ENCODE data around the gene RAB22A. TPM values are rescaled to one million over a fixed set of nuclear protein-coding genes. Genes with fewer than 3 reads are reported as not detected.

The RAB22A gene
- total RNA-seq, 1 donor from 2014 or later: 17.9 TPM

DNA sequence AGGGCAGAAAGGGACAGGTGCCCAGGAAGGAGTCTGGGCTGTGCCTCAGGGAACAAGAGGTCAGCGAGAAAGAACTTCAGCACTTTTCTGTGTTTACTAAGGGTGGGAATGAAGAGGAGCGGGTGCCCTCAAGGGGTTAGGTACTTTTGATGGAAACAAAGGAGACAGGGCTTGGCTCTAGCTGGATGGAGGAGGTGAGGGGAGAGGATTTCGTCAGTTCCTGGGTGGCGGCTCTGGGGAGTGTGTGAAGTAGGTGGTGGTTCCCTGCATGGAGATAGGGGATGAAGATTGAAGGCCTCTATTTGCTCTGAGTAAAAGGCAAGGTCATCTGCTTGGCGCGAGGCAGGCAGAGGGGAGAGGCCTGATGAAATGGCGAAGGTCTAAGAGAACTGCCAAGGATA lies 41.1 kb upstream of the RAB22A start:
- peaks cover 9% of the 10 kb centered on the region for H3K36me3 Mint-ChIP-seq (ENCODE audit: insufficient read depth)
- no peaks in the 10 kb centered on the region for H3K27me3 Mint-ChIP-seq
- H3K27ac Mint-ChIP-seq: no peak overlapping the region
- DNase-seq (ENCODE audit: low spot score, unreplicated experiment): no peak
- TF ChIP-seq, protein P1, sequence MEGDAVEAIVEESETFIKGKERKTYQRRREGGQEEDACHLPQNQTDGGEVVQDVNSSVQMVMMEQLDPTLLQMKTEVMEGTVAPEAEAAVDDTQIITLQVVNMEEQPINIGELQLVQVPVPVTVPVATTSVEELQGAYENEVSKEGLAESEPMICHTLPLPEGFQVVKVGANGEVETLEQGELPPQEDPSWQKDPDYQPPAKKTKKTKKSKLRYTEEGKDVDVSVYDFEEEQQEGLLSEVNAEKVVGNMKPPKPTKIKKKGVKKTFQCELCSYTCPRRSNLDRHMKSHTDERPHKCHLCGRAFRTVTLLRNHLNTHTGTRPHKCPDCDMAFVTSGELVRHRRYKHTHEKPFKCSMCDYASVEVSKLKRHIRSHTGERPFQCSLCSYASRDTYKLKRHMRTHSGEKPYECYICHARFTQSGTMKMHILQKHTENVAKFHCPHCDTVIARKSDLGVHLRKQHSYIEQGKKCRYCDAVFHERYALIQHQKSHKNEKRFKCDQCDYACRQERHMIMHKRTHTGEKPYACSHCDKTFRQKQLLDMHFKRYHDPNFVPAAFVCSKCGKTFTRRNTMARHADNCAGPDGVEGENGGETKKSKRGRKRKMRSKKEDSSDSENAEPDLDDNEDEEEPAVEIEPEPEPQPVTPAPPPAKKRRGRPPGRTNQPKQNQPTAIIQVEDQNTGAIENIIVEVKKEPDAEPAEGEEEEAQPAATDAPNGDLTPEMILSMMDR (IDR thresholded peaks at IDR 0.05; ENCODE audit: unreplicated experiment): no peak
- peaks cover 2% of the 10 kb centered on the region for H3K9me3 Mint-ChIP-seq (ENCODE audit: low read depth)
- no peaks in the 10 kb centered on the region for H3K4me1 Mint-ChIP-seq (ENCODE audit: low read depth)
- H3K4me3 Mint-ChIP-seq (ENCODE audit: low read depth): no peak overlapping the region

DNA sequence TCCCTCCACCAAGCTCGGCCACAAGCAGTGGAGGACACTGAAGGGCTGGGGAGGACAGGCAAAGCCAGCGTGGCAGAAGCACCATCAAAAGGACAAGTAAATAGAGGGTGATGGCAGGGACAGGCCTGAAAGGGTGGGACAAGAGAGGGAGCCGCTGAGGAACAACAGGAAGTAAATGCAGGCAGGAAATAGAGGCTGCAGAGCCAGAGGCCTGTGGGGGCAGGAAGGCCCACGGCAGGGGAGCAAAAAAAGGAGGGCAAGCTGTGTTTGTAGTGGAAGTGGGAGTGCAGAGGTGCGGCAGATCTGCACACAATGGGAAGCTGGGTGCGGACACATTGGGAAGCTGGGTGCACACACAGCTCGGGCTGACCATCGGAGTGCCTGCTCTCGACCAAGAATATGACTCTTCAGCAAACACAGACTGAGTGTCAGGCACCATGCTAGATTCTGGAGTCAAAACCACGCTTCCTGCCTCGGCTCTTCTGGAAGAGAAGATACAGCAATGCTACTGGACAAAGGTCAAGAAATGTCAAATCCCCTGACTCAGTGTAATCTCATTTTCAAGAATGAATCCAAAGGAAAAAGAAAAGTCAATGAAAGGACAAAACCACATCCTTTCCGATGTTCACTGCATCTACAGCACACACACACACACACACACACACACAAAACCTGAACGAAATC lies 40.4 kb upstream of the RAB22A start:
- H3K27ac Mint-ChIP-seq: no peak overlapping the region

DNA sequence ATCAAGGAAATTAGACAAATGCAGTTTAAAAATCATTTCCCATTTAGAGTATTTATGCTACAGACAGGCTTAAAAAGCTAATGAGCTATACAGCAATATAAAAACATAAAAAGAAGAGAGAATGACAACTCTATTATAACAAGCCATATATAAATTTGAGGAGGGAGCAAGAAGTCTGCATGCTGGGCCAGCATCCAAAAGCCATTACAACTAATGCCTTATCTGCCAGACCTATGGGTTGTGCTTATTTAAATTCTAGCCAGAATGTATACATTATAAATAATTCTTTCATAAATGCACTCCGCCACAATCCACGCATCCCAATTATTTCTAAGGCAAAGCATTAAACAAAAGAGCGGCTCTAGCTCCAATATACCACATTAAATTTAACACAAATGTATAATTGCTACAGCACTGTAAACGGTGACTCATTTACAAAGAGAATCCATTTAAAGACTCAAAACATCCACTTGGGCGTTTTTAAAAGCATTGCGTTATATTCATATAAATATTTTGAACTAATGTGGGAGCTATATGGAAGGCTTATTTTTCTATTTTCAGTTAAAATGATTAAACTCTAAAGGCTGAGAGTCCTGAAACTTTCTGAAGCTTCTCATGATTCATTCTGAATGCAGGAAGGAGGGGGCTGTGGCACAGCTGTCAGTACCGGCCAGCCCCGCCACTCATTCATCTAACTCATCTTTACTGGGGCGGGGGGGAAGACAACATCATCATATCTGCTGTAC lies 37.7 kb upstream of the RAB22A start:
- no peaks in the 10 kb centered on the region for H3K27me3 Mint-ChIP-seq
- no peak for DNase-seq (ENCODE audit: low spot score, unreplicated experiment)
- TF ChIP-seq, protein P1 (IDR thresholded peaks at IDR 0.05; ENCODE audit: unreplicated experiment): no peak
- peaks cover 17% of the 10 kb centered on the region for H3K36me3 Mint-ChIP-seq (ENCODE audit: insufficient read depth)
- peaks cover 12% of the 10 kb centered on the region for H3K9me3 Mint-ChIP-seq (ENCODE audit: low read depth)
- H3K4me3 Mint-ChIP-seq (ENCODE audit: low read depth): no peak overlapping the region
- no peaks in the 10 kb centered on the region for H3K4me1 Mint-ChIP-seq (ENCODE audit: low read depth)
- no peak overlapping the region for H3K27ac Mint-ChIP-seq

More for the DNA sequence above, 40.4 kb upstream of the RAB22A start:
- Mint-ChIP-seq H3K9me3 (ENCODE audit: low read depth) (peaks cover 7% of the 10 kb centered on the region), H3K4me3 (ENCODE audit: low read depth) (no peak overlapping the region), H3K4me1 (ENCODE audit: low read depth) (no peaks in the 10 kb centered on the region), H3K36me3 (ENCODE audit: insufficient read depth) (peaks cover 12% of the 10 kb centered on the region), H3K27me3 (no peaks in the 10 kb centered on the region)
- DNase-seq (ENCODE audit: low spot score, unreplicated experiment): no peak
- TF ChIP-seq, protein P1 (IDR thresholded peaks at IDR 0.05; ENCODE audit: unreplicated experiment): no peak

DNA sequence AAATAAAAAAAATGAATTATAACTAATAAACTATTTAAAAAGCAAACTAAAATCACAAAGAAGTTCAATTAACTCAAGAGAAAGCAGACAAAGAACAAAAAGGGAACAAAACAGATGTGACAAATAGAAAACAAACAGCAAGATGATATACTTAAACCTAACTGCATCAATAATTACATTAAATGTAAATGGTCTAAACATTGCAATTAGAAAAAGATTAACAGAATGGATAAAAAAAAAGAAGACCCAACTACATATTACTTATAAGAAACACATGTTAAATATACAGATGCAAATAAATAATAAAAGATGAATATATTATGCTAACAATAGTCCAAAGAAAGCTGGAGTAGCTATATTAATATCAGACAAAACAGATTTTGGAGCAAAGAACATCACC lies 35.1 kb upstream of the RAB22A start:
- Mint-ChIP-seq H3K27me3 (no peaks in the 10 kb centered on the region), H3K36me3 (ENCODE audit: insufficient read depth) (peaks cover 10% of the 10 kb centered on the region), H3K4me3 (ENCODE audit: low read depth) (no peak overlapping the region), H3K27ac (no peak overlapping the region), H3K4me1 (ENCODE audit: low read depth) (no peaks in the 10 kb centered on the region), H3K9me3 (ENCODE audit: low read depth) (peaks cover 12% of the 10 kb centered on the region)
- no peak for DNase-seq (ENCODE audit: low spot score, unreplicated experiment)
- TF ChIP-seq, protein P1 (IDR thresholded peaks at IDR 0.05; ENCODE audit: unreplicated experiment): no peak

DNA sequence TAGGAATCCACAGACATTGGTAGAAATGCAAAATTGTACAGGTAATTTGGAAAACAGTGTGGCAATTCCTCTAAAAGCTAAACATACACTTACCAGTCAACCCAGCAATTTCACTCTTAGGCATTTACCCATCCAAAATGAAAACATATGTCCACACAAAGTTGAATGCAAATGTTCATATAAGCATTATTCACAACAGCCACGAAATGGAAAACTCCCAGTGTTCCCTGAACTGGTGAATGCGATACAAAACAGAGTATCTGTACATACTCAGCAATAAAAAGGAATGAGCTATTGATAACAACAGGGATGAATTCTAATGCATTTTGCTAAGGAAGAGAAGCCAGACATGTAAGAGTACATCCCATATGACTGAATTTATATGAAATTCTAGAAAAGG lies 32.4 kb upstream of the RAB22A start:
- peaks cover 8% of the 10 kb centered on the region for H3K36me3 Mint-ChIP-seq (ENCODE audit: insufficient read depth)
- no peaks in the 10 kb centered on the region for H3K4me1 Mint-ChIP-seq (ENCODE audit: low read depth)
- H3K27ac Mint-ChIP-seq: no peak overlapping the region
- no peaks in the 10 kb centered on the region for H3K27me3 Mint-ChIP-seq
- H3K4me3 Mint-ChIP-seq (ENCODE audit: low read depth): no peak overlapping the region
- TF ChIP-seq, protein P1 (IDR thresholded peaks at IDR 0.05; ENCODE audit: unreplicated experiment): no peak
- peaks cover 12% of the 10 kb centered on the region for H3K9me3 Mint-ChIP-seq (ENCODE audit: low read depth)
- no peak for DNase-seq (ENCODE audit: low spot score, unreplicated experiment)
